Stomach smooth muscle (tissue), 2 donors: ENCODE measurements around the gene GPR148.

ENCODE experiments used
- H3K27ac ChIP-seq: one replicate; pipeline ENCODE4 v1.7.0; 2013; ENCODE audit warnings: mild to moderate bottlenecking, low read length, inconsistent platforms
- H3K27me3 ChIP-seq, 2 donors: one replicate each; pipeline ENCODE4 v1.7.0; 2013; ENCODE audit warnings: low read length in 2 of 2; ENCODE audit not compliant: insufficient read depth in 2 of 2, control insufficient read depth in 1 of 2
- H3K36me3 ChIP-seq, 2 donors: one replicate each; pipeline ENCODE4 v1.7.0; 2013; ENCODE audit warnings: low read length in 2 of 2; ENCODE audit not compliant: control insufficient read depth in 2 of 2, insufficient read depth in 2 of 2
- H3K4me1 ChIP-seq: one replicate; pipeline ENCODE4 v1.7.0; 2013; ENCODE audit warnings: low read length; ENCODE audit not compliant: control insufficient read depth, insufficient read depth
- H3K4me3 ChIP-seq, 2 donors: one replicate each; pipeline ENCODE4 v1.7.0; 2013; ENCODE audit warnings: low read length in 2 of 2
- H3K9ac ChIP-seq, 2 donors: one replicate each; pipeline ENCODE4 v1.7.0; 2013; ENCODE audit warnings: low read length in 2 of 2, mild to moderate bottlenecking in 1 of 2
- H3K9me3 ChIP-seq, 2 donors: one replicate each; pipeline ENCODE4 v1.7.0; 2013; ENCODE audit warnings: low read length in 2 of 2; ENCODE audit not compliant: control insufficient read depth in 2 of 2
- donor health status: healthy.
- donor health status: Pancreatic carcinoma.

GPR148 gene

DNA sequence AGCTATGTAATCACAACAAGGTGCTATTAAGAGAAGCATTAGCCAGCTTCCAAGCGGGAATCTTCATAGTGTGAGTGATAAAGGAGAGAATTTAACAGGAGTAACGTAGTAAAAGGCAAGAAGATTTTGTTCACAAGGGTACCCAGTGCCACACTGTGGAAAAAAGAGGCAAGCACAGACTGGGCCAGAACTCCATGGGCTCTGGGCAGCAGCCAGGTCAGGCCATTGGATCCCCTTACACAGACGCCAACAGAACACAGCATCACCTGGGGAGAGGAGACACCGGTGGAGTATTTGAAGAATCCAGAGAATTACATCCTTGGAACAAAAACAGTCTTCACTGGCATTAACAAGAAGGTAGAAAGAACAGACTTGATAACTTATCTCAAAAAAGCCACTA, 47.7 kb downstream of the GPR148 start:
- no peaks in the 10 kb centered on the region for H3K4me1 ChIP-seq
- no peaks in the 10 kb centered on the region for H3K36me3 ChIP-seq
- no peaks in the 10 kb centered on the region for H3K27me3 ChIP-seq
- no peak overlapping the region for H3K4me3 ChIP-seq
- H3K27ac ChIP-seq = no peak overlapping the region
- H3K9me3 ChIP-seq = peaks cover 0 to 3% of the 10 kb centered on the region in 2 donors
- no peak overlapping the region for H3K9ac ChIP-seq

DNA sequence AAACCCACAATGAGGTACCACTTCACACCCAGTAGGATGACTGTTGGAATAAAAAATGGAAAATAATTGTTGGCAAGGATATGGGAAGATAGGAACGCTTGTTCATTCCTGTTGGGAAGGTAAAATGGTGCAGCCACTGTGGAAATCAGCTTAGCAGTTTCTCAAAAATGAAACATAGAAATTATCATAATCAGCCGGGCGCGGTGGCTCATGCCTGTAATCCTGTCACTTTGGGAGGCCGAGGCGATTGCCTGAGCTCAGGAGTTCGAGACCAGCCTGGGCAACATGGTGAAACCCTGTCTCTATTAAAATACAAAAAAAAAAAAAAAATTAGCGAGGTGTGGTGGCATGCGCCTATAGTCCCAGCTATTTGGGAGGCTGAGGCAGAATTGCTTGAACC, 49.9 kb downstream of the GPR148 start:
- no peaks in the 10 kb centered on the region for H3K9me3 ChIP-seq
- no peak overlapping the region for H3K27ac ChIP-seq
- H3K4me3 ChIP-seq = no peak overlapping the region
- no peaks in the 10 kb centered on the region for H3K36me3 ChIP-seq
- H3K9ac ChIP-seq = no peak overlapping the region
- no peaks in the 10 kb centered on the region for H3K4me1 ChIP-seq
- H3K27me3 ChIP-seq = no peaks in the 10 kb centered on the region
